ENCODE measurements around the gene SLC16A6.
"Not testable (repeated sequence)": the region's sequence is repeated elsewhere in the genome, so short reads cannot be mapped to it uniquely, and the experiment has no call there.

SLC16A6 gene, protein sequence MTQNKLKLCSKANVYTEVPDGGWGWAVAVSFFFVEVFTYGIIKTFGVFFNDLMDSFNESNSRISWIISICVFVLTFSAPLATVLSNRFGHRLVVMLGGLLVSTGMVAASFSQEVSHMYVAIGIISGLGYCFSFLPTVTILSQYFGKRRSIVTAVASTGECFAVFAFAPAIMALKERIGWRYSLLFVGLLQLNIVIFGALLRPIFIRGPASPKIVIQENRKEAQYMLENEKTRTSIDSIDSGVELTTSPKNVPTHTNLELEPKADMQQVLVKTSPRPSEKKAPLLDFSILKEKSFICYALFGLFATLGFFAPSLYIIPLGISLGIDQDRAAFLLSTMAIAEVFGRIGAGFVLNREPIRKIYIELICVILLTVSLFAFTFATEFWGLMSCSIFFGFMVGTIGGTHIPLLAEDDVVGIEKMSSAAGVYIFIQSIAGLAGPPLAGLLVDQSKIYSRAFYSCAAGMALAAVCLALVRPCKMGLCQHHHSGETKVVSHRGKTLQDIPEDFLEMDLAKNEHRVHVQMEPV

GRCh38 chr17:68290955-68291835, at the start of gene SLC16A6, which contains the start of gene ARSG:
Gene SLC16A6 (minus strand): TSS chr17:68291127. CDS start chr17:68278320, 12,807 bp downstream.
Gene ARSG (plus strand): TSS chr17:68291495. CDS start chr17:68307494, 15,999 bp downstream.
- peak; percentile 72 for DNase-seq (ENCODE audit: insufficient read length, low spot score)
- no peak for TF ChIP-seq CTCF (IDR thresholded peaks at IDR 0.05; ENCODE audit: insufficient read depth, missing control alignments)
- FAIRE-seq: no peak

- DNase-seq (ENCODE audit: insufficient read length, low spot score) (no peak), FAIRE-seq (no peak)
- TF ChIP-seq CTCF (IDR thresholded peaks at IDR 0.05; ENCODE audit: insufficient read depth, missing control alignments): no peak
Observed at GRCh38 chr17:68334393-68334792, 43.5 kb upstream of the SLC16A6 start.

DNA sequence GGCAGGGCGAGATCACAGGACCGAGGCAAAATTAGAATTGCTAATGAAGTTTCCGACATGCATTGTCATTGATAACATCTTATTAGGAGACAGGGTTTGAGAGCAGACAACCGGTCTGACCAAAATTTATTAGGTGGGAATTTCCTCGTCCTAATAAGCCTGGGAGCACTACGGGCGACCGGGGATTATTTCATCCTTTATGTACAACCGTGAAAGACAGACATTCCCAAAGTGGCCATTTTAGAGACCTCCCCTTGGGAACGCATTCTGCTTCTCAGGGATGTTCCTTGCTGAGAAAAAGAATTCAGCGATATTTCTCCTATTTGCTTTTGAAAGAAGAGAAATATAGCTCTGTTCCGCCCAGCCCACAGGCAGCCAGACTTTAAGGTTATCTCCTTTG, 41.0 kb upstream of the SLC16A6 start:
- FAIRE-seq; DNase-seq (ENCODE audit: insufficient read length, low spot score): not testable (repeated sequence)

DNA sequence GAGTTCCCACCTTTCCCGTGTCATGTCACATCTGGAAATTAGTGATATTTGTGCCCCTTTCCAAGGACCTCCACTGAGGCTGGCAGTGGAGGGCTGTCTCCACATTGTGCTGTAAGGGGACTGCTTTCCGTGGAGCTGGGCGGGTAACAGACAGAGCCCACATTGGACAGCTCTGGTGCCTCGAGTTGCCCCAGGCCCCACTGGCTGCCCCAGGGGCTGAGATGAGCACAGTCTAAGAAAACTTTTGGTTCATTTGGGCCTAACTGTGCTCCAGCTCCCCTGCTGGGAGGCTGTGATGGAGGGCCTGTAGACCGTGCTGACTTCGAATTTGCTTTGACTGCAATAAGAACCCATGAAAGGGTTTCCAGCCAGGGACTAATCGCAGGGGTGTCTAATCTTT, 38.4 kb upstream of the SLC16A6 start:
- FAIRE-seq: no peak
- no peak for TF ChIP-seq CTCF (IDR thresholded peaks at IDR 0.05; ENCODE audit: insufficient read depth, missing control alignments)
- no peak for DNase-seq (ENCODE audit: insufficient read length, low spot score)

GRCh38 chr17:68328676-68329075, 37.7 kb upstream of the SLC16A6 start:
- FAIRE-seq: no peak

DNA sequence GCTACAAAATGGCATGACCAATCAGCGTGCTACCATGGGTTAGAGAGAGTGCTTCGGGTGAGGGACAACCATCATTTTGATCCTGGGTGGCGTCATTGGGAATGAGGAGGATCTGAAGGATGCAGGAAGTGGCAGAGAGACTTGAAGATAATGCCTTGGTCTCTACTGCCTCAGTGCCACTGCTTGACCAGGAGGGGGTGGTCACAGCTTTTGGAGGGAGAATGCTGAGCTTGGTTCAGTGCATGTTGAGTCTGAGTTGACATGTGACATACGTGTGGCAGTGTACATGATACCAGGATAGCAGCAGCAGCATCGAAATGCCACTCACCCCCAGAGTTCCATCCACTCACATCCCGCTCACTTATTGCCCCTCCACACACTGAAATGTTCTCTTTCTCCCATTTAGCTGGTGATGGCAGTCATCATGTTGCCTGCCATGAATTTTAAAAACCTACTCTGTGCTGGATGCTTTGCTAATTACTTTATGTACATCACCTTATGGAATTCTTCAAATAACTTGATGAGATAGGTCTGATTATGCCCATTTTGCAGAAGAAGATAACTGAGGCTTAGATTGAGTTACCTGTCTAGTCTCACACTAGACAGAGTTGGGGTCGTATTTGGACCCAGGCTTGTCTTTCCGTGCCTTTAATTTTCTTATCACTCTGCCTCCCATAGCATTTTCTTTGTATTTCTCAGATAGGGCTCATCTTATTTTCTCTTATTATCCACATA, 37.1 kb upstream of the SLC16A6 start:
- FAIRE-seq: no peak

More at GRCh38 chr17:68328676-68329075, 37.7 kb upstream of the SLC16A6 start:
- DNase-seq (ENCODE audit: insufficient read length, low spot score): no peak
- TF ChIP-seq CTCF (IDR thresholded peaks at IDR 0.05; ENCODE audit: insufficient read depth, missing control alignments): no peak

More for the DNA sequence above, 37.1 kb upstream of the SLC16A6 start:
- DNase-seq (ENCODE audit: insufficient read length, low spot score): no peak
- no peak for TF ChIP-seq CTCF (IDR thresholded peaks at IDR 0.05; ENCODE audit: insufficient read depth, missing control alignments)

Measured in D721Med (cell line).